GM19395 (cell line): Measurements from ENCODE around the gene PIK3CG.
"Not testable (repeated sequence)": the region's sequence is repeated elsewhere in the genome, so short reads cannot be mapped to it uniquely, and the experiment has no call there.

Experiments used
- ATAC-seq: cut with Tn5 transposase; IDR thresholded peaks from one replicate; pipeline ENCODE4 v1.9.1; 2021; ENCODE audit warnings: mild to moderate bottlenecking, moderate library complexity; ENCODE audit not compliant: unreplicated experiment

The PIK3CG gene

DNA sequence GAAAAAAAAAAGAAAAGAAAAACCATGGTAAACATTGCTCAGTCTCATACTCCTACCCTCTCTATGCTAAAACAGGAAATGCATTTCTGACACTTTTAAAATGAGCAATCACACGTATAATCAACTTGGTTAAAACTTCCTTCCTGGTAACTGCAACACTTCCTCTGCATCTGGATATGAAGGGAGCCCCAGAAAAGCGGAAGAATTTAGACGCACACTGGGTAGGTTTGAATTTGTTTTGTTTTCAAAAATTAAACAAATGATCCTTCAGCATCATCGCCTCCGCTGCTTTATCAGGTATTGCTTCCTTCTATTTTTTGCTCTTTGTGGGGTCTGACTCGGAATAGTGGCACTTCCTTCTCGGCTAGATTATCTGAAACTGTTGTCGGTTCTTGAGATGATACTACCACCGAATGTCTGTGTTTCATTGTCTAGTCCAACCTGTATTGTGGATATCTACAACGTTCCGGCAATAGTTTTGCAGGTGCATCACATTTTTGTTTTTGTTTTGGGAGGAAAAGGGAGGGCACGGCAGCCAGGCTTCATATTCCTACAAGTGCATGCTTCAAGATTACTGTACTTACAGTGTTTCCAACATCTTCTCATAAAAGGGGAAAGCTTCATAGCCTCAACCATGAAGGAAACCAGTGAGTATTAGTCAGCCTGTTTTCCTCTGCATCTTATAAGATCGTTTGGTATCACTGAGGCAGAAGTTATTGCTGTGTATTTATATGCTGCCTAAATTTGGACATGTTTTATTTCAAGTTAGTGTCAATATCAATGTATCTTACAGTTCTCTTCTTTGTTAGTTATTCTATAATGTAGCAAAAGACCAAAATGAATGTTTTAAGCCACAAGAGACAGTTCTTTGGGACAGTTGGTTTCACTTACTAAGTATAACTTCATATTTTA is at the start of gene PIK3CG:
TSS of gene PIK3CG (plus strand) at position 153 of the 912 bp plus-strand sequence. CDS start 2,280 bp downstream, outside the sequence.
- peak; percentile 69 for ATAC-seq

- no peak for ATAC-seq
Measured at GRCh38 chr7:106817098-106817497, 48.0 kb upstream of the PIK3CG start.

DNA sequence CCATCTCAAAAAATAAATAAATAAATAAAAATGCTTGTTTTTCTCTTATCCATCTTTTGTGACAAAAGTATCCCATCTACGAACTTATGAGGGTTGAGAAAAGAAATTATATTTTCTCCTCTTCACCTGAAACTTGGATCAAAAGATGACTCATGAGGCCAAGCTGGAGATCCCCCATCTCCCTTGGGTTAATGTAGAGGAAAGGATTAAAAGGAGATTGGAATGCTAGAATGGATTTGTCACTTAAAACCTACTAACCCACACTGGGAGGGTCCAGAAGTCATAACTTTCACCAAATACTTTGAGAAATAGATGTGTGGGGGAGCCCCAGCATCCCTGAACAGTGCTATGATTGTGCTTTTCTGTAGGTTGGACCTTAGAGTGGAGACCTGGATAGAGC is 46.3 kb upstream of the PIK3CG start:
- no peak for ATAC-seq

DNA sequence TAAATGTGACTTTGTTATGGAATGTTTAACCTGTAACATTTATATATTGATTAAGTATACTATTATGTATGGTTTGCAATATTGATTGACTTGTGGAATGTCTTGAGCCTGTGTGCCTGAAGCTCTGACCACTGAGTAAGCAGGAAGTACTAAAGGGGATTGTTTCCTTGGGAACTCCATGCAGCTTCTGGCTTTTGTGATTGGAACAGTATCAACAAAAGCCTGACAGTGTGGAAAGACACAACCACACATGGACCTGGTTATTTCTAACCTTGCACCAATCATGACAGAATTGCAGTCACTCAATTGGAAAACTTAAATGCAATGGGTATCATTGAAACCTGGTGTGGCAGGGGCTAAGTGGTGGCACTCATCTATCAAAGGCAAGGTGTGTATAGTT is 45.5 kb upstream of the PIK3CG start:
- ATAC-seq = no peak

DNA sequence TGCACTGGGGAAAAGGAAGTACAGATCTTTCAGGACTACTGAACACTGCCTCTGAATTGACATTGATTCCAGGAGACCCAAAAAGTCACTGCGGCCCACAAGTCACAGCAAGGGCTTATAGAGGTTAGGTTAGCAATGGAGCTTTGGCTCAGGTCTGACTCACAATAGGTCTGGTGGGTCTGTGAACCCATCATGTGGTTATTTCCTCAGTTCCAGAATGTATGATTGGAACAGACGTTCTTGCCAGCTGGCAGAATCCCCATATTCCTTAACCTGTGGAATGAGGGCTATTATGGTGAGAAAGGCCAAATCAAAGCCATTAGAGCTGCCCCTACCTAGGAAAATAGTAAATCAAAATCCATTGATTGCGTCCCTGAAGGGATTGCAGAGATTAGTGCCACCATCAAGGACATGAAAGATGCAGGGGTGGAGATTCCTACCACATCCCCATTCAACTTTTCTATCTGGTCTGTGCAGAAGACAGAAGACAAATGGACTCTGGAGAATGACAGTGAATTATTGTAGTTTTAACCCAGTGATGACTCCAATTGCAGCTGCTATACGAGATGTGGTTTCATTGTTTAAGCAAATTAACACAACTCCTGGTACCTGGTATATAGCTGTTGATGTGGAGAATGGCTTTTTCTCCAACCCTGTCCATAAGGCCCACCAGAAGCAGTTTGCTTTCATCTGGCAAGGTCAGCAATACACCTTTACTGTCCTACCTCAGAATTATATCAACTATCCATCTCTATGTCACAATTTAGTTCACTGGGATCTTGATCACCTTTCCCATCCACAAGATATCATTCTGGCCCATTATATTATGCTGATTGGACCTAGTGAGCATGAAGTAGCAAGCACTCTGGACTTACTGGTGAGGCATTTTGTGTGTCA is 44.5 kb upstream of the PIK3CG start:
- no peak for ATAC-seq

GRCh38 chr7:106823631-106824030 is 41.5 kb upstream of the PIK3CG start:
- ATAC-seq = no peak

DNA sequence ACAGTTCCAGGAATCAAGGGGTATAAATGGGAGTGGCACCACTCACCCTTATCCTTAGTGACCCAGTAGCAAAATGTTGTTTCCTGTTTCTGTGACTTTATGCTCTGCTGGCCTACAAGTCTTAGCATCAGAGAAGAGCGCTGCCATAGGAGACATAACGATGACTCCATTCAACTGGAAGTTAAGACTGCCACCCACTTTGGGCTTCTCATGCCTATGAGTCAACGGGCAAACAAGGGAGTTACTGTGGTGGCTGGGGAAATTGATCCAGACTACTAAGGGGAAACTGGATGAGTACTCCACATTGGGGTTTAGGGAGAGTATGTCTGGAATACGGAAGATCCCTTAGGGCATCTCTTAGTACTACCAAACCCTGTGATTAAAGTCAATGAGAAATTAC is 40.6 kb upstream of the PIK3CG start:
- no peak for ATAC-seq

DNA sequence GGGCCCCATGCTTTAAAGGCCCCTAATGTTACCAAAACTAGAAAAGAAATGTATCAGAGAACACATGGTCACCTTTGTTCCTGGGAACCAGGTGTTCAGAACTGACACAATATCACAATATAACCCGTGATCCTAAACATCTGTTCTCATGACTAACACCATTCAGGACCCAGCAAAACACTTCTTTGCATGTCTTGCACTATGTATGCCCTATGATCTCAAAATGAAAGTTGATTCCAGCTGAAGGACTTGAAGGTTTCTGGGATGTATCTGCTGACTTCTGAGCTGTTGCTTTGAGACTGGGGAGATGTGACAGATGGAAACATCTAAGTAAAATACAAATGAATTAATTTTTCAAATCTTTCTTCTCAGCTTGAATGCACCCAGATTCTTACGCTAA is 37.5 kb upstream of the PIK3CG start:
- no peak for ATAC-seq

- ATAC-seq = no peak
Measured at GRCh38 chr7:106829496-106829895, 35.6 kb upstream of the PIK3CG start.

GRCh38 chr7:106830896-106831295 is 34.2 kb upstream of the PIK3CG start:
- not testable (repeated sequence) for ATAC-seq

GRCh38 chr7:106836816-106837215 is 28.3 kb upstream of the PIK3CG start:
- no peak for ATAC-seq

GRCh38 chr7:106839511-106839910 is 25.6 kb upstream of the PIK3CG start:
- ATAC-seq = no peak

- no peak for ATAC-seq
Measured at GRCh38 chr7:106840342-106840741, 24.7 kb upstream of the PIK3CG start.

GRCh38 chr7:106841896-106842390 is 23.1 kb upstream of the PIK3CG start:
- no peak for ATAC-seq

- ATAC-seq = no peak
Measured at GRCh38 chr7:106844279-106844997, 20.6 kb upstream of the PIK3CG start.

DNA sequence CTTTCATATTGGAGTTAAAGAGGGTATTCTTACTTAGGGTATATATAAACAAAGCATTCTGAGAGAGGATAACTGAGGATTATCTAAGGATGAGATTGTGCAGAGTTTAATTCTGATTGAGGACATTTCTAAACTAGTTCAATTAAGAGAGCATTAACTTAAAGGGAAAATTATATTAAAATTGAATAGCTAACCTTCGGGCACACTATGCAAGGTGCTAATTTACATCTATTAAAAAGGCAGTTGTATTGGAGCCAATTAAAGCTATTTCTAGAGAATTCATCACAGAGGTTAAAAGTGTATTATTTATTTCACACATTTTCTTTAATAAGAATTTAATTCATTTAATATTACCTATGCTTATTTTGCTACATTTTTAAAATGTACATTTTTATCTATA is 17.0 kb upstream of the PIK3CG start:
- no peak for ATAC-seq

GRCh38 chr7:106848851-106849442 is 16.1 kb upstream of the PIK3CG start:
- ATAC-seq = no peak

DNA sequence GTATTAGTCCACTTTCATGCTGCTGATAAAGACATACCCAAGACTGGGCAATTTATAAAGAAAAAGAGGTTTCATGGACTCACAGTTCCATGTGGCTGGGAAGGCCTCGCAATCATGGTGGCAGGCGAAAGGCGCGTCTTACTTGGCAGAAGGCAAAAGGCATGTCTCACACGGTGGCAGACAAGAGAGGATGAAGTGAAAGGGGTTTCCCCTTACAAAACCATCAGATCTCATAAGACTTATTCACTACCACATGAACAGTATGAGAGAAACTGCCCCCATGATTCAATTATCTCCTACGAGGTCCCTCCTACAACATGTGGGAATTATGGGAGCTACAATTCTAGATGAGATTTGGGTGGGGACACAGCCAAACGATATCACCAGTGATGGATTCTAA is 13.4 kb upstream of the PIK3CG start:
- not testable (repeated sequence) for ATAC-seq

- no peak for ATAC-seq
Measured at GRCh38 chr7:106853250-106853908, 11.7 kb upstream of the PIK3CG start.
